PC-9 (cell line): Measurements from ENCODE around the gene GZMM. TPM values are rescaled to one million over a fixed set of nuclear protein-coding genes. Genes with fewer than 3 reads are reported as not detected.

Experiments used
- BruUV-seq: library from RNA; stranded (reverse); fragments of 400-500 nt; replicated peaks from 2 replicates; lab custom pipeline; 2021; lab: Mats Ljungman, UMichigan
- CTCF ChIA-PET: fragments of 300-600 bp; sonication (Branson Sonifier 250); formaldehyde crosslinking; loops from one replicate; lab custom pipeline; 2022; ENCODE audit warnings: antibody characterized with exemption; lab: Charles Lee
- POLR2A ChIA-PET: fragments of 300-600 bp; sonication (Branson Sonifier 250); formaldehyde crosslinking; loops from one replicate; lab custom pipeline; 2022; ENCODE audit warnings: antibody characterized with exemption; ENCODE audit not compliant: unreplicated experiment; lab: Charles Lee
- DNase-seq, 2 experiments: peaks; one replicate each; pipeline versions ENCODE4 v3.0.0 to v3.0.0-alpha.2; 2015 to 2022; ENCODE audit warnings: mixed read lengths in 1 of 2
- H2AFZ ChIP-seq: fragments of 200-600 bp; sonication (generic); 2 replicates; pipeline ENCODE4 v1.8.1; 2017; ENCODE audit warnings: antibody characterized with exemption
- H3F3A ChIP-seq: fragments of 200-600 bp; sonication (generic); 2 replicates; pipeline ENCODE4 v1.8.1; 2017; ENCODE audit warnings: antibody characterized with exemption, mild to moderate bottlenecking, low read depth; ENCODE audit not compliant: insufficient read depth
- H3K27ac ChIP-seq: fragments of 200-600 bp; sonication (generic); 2 replicates; pipeline ENCODE4 v1.6.1; 2016; ENCODE audit warnings: mixed run types
- H3K27me3 ChIP-seq: fragments of 200-600 bp; sonication (generic); 2 replicates; pipeline ENCODE4 v1.6.1; 2016; ENCODE audit warnings: low read depth, mixed run types; ENCODE audit not compliant: insufficient read depth
- H3K36me3 ChIP-seq: fragments of 200-600 bp; sonication (generic); 2 replicates; pipeline ENCODE4 v1.6.1; 2016; ENCODE audit warnings: low read depth, mixed run types
- H3K4me1 ChIP-seq: fragments of 200-600 bp; sonication (generic); replicated peaks from 2 replicates; pipeline ENCODE4 v1.6.1; 2016; ENCODE audit warnings: mixed run types; ENCODE audit not compliant: insufficient read depth
- H3K4me2 ChIP-seq: fragments of 200-600 bp; sonication (generic); 2 replicates; pipeline ENCODE4 v1.6.1; 2017; ENCODE audit warnings: mixed run types
- H3K4me3 ChIP-seq: fragments of 200-600 bp; sonication (generic); 2 replicates; pipeline ENCODE4 v1.6.1; 2016; ENCODE audit warnings: mixed run types
- H3K79me2 ChIP-seq: fragments of 200-600 bp; sonication (generic); 2 replicates; pipeline ENCODE4 v1.6.1; 2017; ENCODE audit warnings: low read depth, mixed run types
- H3K9me2 ChIP-seq: fragments of 200-600 bp; sonication (generic); 2 replicates; pipeline ENCODE4 v1.8.1; 2017; ENCODE audit warnings: mild to moderate bottlenecking; ENCODE audit not compliant: insufficient read depth
- H3K9me3 ChIP-seq: fragments of 200-600 bp; sonication (generic); 2 replicates; pipeline ENCODE4 v1.8.1; 2016; ENCODE audit warnings: low read depth; ENCODE audit not compliant: insufficient read depth
- H4K20me1 ChIP-seq: fragments of 200-600 bp; sonication (generic); 2 replicates; pipeline ENCODE4 v1.8.1; 2017; ENCODE audit not compliant: insufficient read depth
- EZH2 ChIP-seq: fragments of 200-600 bp; sonication (generic); IDR thresholded peaks from 2 replicates; pipeline ENCODE4 v1.8.0; 2017; ENCODE audit warnings: antibody characterized with exemption, low read depth
- intact Hi-C: fragments of 100-400 bp; cut with micrococcal nuclease; formaldehyde crosslinking; loops from one replicate; pipeline ENCODE4 v1.10.0; 2022; ENCODE audit not compliant: unreplicated experiment
- total RNA-seq: library from RNA; stranded (reverse); gene quantifications from 2 replicates; pipeline ENCODE4 v1.2.3, GENCODE V29; 2021
- TF ChIP-seq, protein P1 (sequence below): fragments of 200-600 bp; sonication (generic); conservative IDR thresholded peaks from 2 replicates; pipeline ENCODE4 v1.6.1; 2017; ENCODE audit warnings: mixed run types, antibody characterized with exemption, mild to moderate bottlenecking, moderate library complexity

The GZMM gene
- total RNA-seq, 1 experiment from 2014 or later, result 0.39 TPM

DNA sequence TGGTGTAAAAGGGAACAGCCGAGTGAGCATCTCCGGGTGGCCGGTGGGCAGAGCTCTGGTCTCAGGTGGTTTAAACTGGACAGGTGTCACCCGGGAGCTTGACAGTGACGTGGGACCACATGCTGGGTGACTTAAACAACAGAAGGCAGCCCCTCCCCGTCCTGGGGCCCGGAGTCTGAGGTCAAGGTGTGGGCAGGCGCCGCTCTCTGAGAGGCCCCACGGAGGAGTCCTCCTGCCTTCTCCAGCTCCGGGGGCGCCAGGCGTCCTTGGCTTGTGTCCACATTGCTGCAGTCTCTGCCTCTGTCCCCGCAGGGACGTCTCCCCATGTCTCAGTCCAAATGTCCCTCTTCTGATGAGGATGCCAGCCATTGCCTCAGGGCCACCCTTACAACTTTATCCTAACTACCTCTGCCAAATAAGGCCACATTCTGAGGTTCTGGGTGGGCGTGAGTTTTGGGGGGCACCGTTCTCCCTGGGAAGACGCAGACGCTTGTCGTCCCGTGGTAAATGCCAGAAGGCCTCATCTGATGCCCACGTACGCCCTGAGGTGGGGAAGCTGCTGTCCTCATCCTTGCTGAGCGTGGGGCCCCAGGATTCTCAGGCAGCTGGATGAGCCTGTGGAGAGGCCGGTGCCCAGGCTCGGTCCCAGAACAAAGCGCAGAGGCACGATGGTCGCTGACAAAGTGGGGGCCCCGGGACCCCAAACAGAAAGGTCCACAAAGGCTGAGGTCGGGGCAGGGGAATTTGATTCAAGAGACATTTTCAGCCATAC, 12.9 kb downstream of the GZMM start:
- no peaks in the 10 kb centered on the region for H3K9me3 ChIP-seq
- ChIA-PET CTCF (no interaction called here), POLR2A (interaction anchor here (1.1 kb wide), 1 partner anchor 15 kb away, joined by 4 read pairs; no protein-coding TSS in a partner anchor)
- no peaks in the 10 kb centered on the region for H3K27me3 ChIP-seq
- peaks cover 24% of the 10 kb centered on the region for H3K4me1 ChIP-seq
- intact Hi-C loops, result no loop called here
- no peaks in the 10 kb centered on the region for H3K9me2 ChIP-seq
- H2AFZ ChIP-seq, result no peak overlapping the region
- H3K79me2 ChIP-seq, result no peaks in the 10 kb centered on the region
- no peak overlapping the region for H3K27ac ChIP-seq
- peak in 1 of 2 experiments; percentile 30 for DNase-seq
- no peaks in the 10 kb centered on the region for H3K36me3 ChIP-seq
- no TSS peak for BruUV-seq
- H4K20me1 ChIP-seq, result no peaks in the 10 kb centered on the region
- H3K4me3 ChIP-seq, result no peak overlapping the region
- TF ChIP-seq, protein P1, sequence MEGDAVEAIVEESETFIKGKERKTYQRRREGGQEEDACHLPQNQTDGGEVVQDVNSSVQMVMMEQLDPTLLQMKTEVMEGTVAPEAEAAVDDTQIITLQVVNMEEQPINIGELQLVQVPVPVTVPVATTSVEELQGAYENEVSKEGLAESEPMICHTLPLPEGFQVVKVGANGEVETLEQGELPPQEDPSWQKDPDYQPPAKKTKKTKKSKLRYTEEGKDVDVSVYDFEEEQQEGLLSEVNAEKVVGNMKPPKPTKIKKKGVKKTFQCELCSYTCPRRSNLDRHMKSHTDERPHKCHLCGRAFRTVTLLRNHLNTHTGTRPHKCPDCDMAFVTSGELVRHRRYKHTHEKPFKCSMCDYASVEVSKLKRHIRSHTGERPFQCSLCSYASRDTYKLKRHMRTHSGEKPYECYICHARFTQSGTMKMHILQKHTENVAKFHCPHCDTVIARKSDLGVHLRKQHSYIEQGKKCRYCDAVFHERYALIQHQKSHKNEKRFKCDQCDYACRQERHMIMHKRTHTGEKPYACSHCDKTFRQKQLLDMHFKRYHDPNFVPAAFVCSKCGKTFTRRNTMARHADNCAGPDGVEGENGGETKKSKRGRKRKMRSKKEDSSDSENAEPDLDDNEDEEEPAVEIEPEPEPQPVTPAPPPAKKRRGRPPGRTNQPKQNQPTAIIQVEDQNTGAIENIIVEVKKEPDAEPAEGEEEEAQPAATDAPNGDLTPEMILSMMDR, result no peak
- TF ChIP-seq EZH2, result no peak
- peak overlapping the region; percentile 46 for H3K4me2 ChIP-seq
- H3F3A ChIP-seq, result peaks cover 16% of the 10 kb centered on the region; the same call in 1 of the 2 replicates

DNA sequence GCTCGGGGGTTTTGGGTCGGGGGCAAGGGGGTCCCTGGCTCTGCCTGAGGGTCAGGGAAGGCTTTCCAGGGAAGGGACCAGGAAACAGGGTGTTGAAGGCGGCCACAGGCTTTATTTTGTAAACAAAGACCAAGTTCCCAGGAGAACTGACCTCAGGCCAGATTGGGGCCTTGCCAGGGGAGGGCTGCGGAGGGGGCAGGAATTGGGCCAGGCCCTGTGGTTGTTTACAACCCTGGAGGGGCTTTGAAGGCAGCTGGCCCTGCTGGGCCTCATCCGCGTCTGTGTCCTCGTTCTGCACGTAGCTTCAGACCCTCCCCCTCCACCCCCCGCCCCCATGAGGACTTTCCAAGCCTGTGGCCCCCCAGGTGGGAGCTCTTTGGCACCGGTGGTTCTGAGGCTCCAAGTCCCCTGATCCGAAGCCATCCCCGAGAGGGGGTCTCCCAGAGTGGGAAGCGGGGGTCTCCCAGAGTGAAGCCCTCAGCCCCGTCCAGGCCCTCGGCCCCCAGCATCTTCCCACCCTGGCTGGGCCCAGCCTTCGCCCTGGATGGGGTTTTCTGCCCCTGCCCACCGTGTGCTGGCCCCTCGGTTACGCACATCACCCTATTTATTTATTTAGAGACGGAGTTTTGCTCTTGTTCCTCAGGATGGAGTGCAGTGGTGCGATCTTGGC, 15.1 kb downstream of the GZMM start:
- Histone ChIP-seq H3K4me1 (peaks cover 24% of the 10 kb centered on the region), H3K36me3 (no peaks in the 10 kb centered on the region), H3K79me2 (no peaks in the 10 kb centered on the region), H3K4me3 (no peak overlapping the region), H3K27me3 (no peaks in the 10 kb centered on the region), H4K20me1 (no peaks in the 10 kb centered on the region), H3K9me3 (no peaks in the 10 kb centered on the region), H3K27ac (no peak overlapping the region), H3F3A (peaks cover 16% of the 10 kb centered on the region; the same call in 1 of the 2 replicates), H3K4me2 (0 out of 2 replicates have a peak overlapping the region, but pooled peaks have one; percentile 4), H3K9me2 (no peaks in the 10 kb centered on the region), H2AFZ (no peak overlapping the region)
- intact Hi-C loops, result no loop called here
- no TSS peak for BruUV-seq
- ChIA-PET POLR2A (interaction anchor here (0.6 kb wide), 1 partner anchor 24 kb away, joined by 4 read pairs; no protein-coding TSS in a partner anchor), CTCF (no interaction called here)
- TF ChIP-seq EZH2, result no peak
- TF ChIP-seq, protein P1, result no peak
- DNase-seq, result peak in 1 of 2 experiments; percentile 53

DNA sequence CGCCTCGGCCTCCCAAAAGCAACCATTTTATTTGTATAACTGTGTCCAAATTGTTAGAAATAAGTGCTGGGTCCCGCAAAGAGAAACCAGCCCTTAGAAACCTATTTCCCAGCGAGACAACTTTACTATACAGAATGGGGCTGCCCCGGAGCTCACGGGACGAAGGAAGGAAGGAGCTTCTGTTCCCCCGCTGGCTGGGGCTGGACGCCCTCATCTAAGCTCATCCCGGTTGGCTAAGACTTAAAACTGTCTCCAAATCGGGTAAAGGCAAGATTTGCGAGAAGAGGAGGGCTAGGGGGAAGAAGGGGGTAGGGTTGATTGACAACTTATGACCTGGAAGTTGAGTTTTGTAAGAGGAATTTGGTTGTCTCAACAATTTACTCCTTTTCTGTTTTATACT, 16.3 kb downstream of the GZMM start:
- Histone ChIP-seq H3K27me3 (no peaks in the 10 kb centered on the region), H3K9me2 (no peaks in the 10 kb centered on the region), H2AFZ (no peak overlapping the region), H3K27ac (no peak overlapping the region), H3K79me2 (no peaks in the 10 kb centered on the region), H3K4me1 (peaks cover 24% of the 10 kb centered on the region), H4K20me1 (no peaks in the 10 kb centered on the region), H3F3A (peaks cover 16% of the 10 kb centered on the region; the same call in 1 of the 2 replicates), H3K4me2 (no peak overlapping the region), H3K36me3 (no peaks in the 10 kb centered on the region), H3K4me3 (no peak overlapping the region), H3K9me3 (no peaks in the 10 kb centered on the region)
- ChIA-PET POLR2A (no interaction called here), CTCF (no interaction called here)
- intact Hi-C loops, result no loop called here
- BruUV-seq, result no TSS peak
- TF ChIP-seq, protein P1, result no peak
- TF ChIP-seq EZH2, result no peak
- no peak for DNase-seq
